ENCODE data around the gene SKIC8. TPM values are rescaled to one million over a fixed set of nuclear protein-coding genes. Genes with fewer than 3 reads are reported as not detected.

The SKIC8 gene
- total RNA-seq = 120 and 160 TPM in 2 replicates

GRCh38 chr15:78299101-78299930 lies at the start of gene SKIC8:
Gene SKIC8, minus strand, starts transcription at chr15:78299609. Its CDS starts 3,923 bp downstream, at chr15:78295686.

GRCh38 chr15:78340231-78341056 lies 41.0 kb upstream of the SKIC8 start, which contains the start of gene CRABP1:
Gene CRABP1, plus strand, starts transcription at chr15:78340353. Its CDS starts 76 bp downstream, at chr15:78340429.

GRCh38 chr15:78264304-78265136 lies 34.9 kb downstream of the SKIC8 start, which contains the start of gene DNAJA4:
Gene DNAJA4, plus strand, starts transcription at chr15:78264562. Its CDS starts 202 bp downstream, at chr15:78264764.

GRCh38 chr15:78234515-78235040 lies 64.8 kb downstream of the SKIC8 start, which contains the start of gene ACSBG1:
Gene ACSBG1, minus strand, starts transcription at chr15:78234565. Its CDS starts 64 bp downstream, at chr15:78234501.

Other genes starting within 250 kb of the SKIC8 start
- 21.4 and 27.5 TPM in 2 replicates for gene TBC1D2B, start 221.9 kb downstream of the SKIC8 start, total RNA-seq
- not detected in 2 replicates for gene SH2D7, start 207.0 kb downstream of the SKIC8 start, total RNA-seq
- 2.0 and 2.6 TPM in 2 replicates for gene CIB2, start 168.2 kb downstream of the SKIC8 start, total RNA-seq
- gene IDH3A, start 150.2 kb downstream of the SKIC8 start, total RNA-seq = 38.0 and 122 TPM in 2 replicates
- under 0.01 TPM in 1 of 2 replicates, not detected in the other for gene ACSBG1, start 65.0 kb downstream of the SKIC8 start, total RNA-seq
- 5.2 and 8.8 TPM in 2 replicates for gene DNAJA4, start 35.0 kb downstream of the SKIC8 start, total RNA-seq
- not detected in 2 replicates for gene CRABP1, start 40.7 kb upstream of the SKIC8 start, total RNA-seq
- gene IREB2, start 138.6 kb upstream of the SKIC8 start, total RNA-seq = 25.7 and 31.8 TPM in 2 replicates
- 1.6 and 1.8 TPM in 2 replicates for gene HYKK, start 208.0 kb upstream of the SKIC8 start, total RNA-seq
- 439 and 498 TPM in 2 replicates for gene PSMA4, start 240.8 kb upstream of the SKIC8 start, total RNA-seq

Measured in epithelial cell of umbilical artery (primary cell).